H1 (cell line): ENCODE measurements around the gene GALNT12. TPM values are rescaled to one million over a fixed set of nuclear protein-coding genes. Genes with fewer than 3 reads are reported as not detected.

Experiments used
- CTCF ChIA-PET: fragments of 300-600 bp; sonication (Branson Sonifier 250); formaldehyde crosslinking; loops from one replicate; lab custom pipeline; 2021; ENCODE audit not compliant: partially characterized antibody; lab: Charles Lee
- POLR2A ChIA-PET: fragments of 300-600 bp; sonication (Branson Sonifier 250); formaldehyde crosslinking; loops from one replicate; lab custom pipeline; 2021; ENCODE audit warnings: inconsistent platforms; ENCODE audit not compliant: partially characterized antibody; lab: Charles Lee
- DNase-seq, 2 experiments: peaks; one replicate each; pipeline versions ENCODE4 v3.0.0 to v3.0.0-alpha.2; 2010 to 2022; ENCODE audit warnings: low spot score in 2 of 2, low read depth in 1 of 2, mixed read lengths in 1 of 2
- FAIRE-seq: peaks from 2 replicates; lab custom pipeline; 2011; peaks lifted over from hg19 to GRCh38; lab: Jason Lieb, UNC
- H2AFZ ChIP-seq: 2 replicates; pipeline ENCODE4 v1.8.1; 2012; ENCODE audit warnings: low read length, inconsistent platforms
- H2AK5ac ChIP-seq: 2 replicates; pipeline ENCODE4 v1.6.1; 2013; ENCODE audit warnings: low read depth, low read length
- H2BK120ac ChIP-seq: replicated peaks from 2 replicates; pipeline ENCODE3; 2013; ENCODE audit warnings: low read depth, low read length, inconsistent platforms
- H2BK12ac ChIP-seq: 2 replicates; pipeline ENCODE4 v1.6.1; 2013; ENCODE audit warnings: low read depth, low read length
- H2BK15ac ChIP-seq: 2 replicates; pipeline ENCODE4 v1.6.1; 2013; ENCODE audit warnings: low read length
- H2BK20ac ChIP-seq: 2 replicates; pipeline ENCODE4 v1.6.1; 2013; ENCODE audit warnings: low read length
- H2BK5ac ChIP-seq: 2 replicates; pipeline ENCODE4 v1.6.1; 2013; ENCODE audit warnings: low read depth, low read length
- H3K14ac ChIP-seq: 2 replicates; pipeline ENCODE4 v1.6.1; 2013; ENCODE audit warnings: inconsistent platforms; ENCODE audit not compliant: insufficient read length
- H3K18ac ChIP-seq: 2 replicates; pipeline ENCODE4 v1.6.1; 2013; ENCODE audit warnings: low read length; ENCODE audit errors: extremely low read depth
- H3K23ac ChIP-seq: 2 replicates; pipeline ENCODE4 v1.6.1; 2013; ENCODE audit warnings: inconsistent platforms; ENCODE audit not compliant: insufficient read length
- H3K23me2 ChIP-seq: 2 replicates; pipeline ENCODE4 v1.6.1; 2013; ENCODE audit warnings: low read depth, low read length
- H3K27ac ChIP-seq: 2 replicates; pipeline ENCODE4 v1.6.1; 2011; ENCODE audit warnings: low read depth, low read length, inconsistent platforms
- H3K27me3 ChIP-seq, 4 experiments: replicated peaks in 1 of 4; 1 replicate in 1 of 4; 2 replicates in 3 of 4; pipeline versions ENCODE4 v1.6.1 to v1.8.1; 2011 to 2013; ENCODE audit warnings: low read length in 3 of 4, mild to moderate bottlenecking in 3 of 4, inconsistent platforms in 2 of 4, mixed read lengths in 2 of 4, moderate library complexity in 1 of 4; ENCODE audit not compliant: control insufficient read depth in 3 of 4, insufficient read depth in 3 of 4; ENCODE audit errors: extremely low read depth in 1 of 4
- H3K36me3 ChIP-seq, 4 experiments: 2 replicates each; pipeline versions ENCODE4 v1.6.1 to v1.8.1; 2011 to 2013; ENCODE audit warnings: mild to moderate bottlenecking in 4 of 4, low read length in 3 of 4, moderate library complexity in 2 of 4, control low read depth in 1 of 4, inconsistent platforms in 1 of 4; ENCODE audit not compliant: insufficient read depth in 4 of 4, control insufficient read depth in 2 of 4
- H3K4ac ChIP-seq: replicated peaks from 2 replicates; pipeline ENCODE3; 2013; ENCODE audit warnings: low read length, low read depth, mixed read lengths, inconsistent platforms; ENCODE audit not compliant: insufficient read length
- H3K4me1 ChIP-seq, 4 experiments: replicated peaks in 1 of 4; 1 replicate in 1 of 4; 2 replicates in 3 of 4; pipeline versions ENCODE4 v1.6.1 to v1.8.1; 2011 to 2013; ENCODE audit warnings: low read length in 3 of 4, inconsistent platforms in 2 of 4, mixed read lengths in 1 of 4; ENCODE audit not compliant: insufficient read depth in 4 of 4, control insufficient read depth in 3 of 4
- H3K4me2 ChIP-seq, 2 experiments: 2 replicates each; pipeline versions ENCODE4 v1.6.1 to v1.8.1; 2011 to 2013; ENCODE audit warnings: low read depth in 2 of 2, low read length in 2 of 2, control low read depth in 1 of 2, inconsistent platforms in 1 of 2, mild to moderate bottlenecking in 1 of 2; ENCODE audit not compliant: insufficient read depth in 1 of 2
- H3K4me3 ChIP-seq, 4 experiments: fragments of 200-600, 300-600 bp in 1 of 4; sonication (generic), shearing (Covaris generic), sonication (Bioruptor Twin) in 1 of 4; 2 replicates each; pipeline versions ENCODE4 v1.5.1 to v1.8.1; 2011 to 2016; ENCODE audit warnings: low read length in 4 of 4, low read depth in 3 of 4, control low read depth in 2 of 4, inconsistent platforms in 2 of 4, mild to moderate bottlenecking in 2 of 4, mixed read lengths in 1 of 4, moderate library complexity in 1 of 4; ENCODE audit not compliant: insufficient read depth in 2 of 4; ENCODE audit errors: extremely low read depth in 1 of 4
- H3K56ac ChIP-seq: replicated peaks from 2 replicates; pipeline ENCODE3; 2013; ENCODE audit warnings: low read depth, mild to moderate bottlenecking, mixed read lengths, low read length, inconsistent platforms; ENCODE audit not compliant: insufficient read length
- H3K79me1 ChIP-seq: 2 replicates; pipeline ENCODE4 v1.6.1; 2013; ENCODE audit warnings: low read depth, low read length, control low read depth
- H3K79me2 ChIP-seq, 2 experiments: 2 replicates each; pipeline versions ENCODE4 v1.6.1 to v1.8.1; 2012 to 2013; ENCODE audit warnings: low read length in 2 of 2, mild to moderate bottlenecking in 2 of 2, inconsistent platforms in 1 of 2; ENCODE audit not compliant: insufficient read depth in 2 of 2, control insufficient read depth in 1 of 2
- H3K9ac ChIP-seq, 4 experiments: replicated peaks in 1 of 4; 1 replicate in 1 of 4; 2 replicates in 3 of 4; pipeline versions ENCODE4 v1.6.1 to v1.8.1; 2011 to 2013; ENCODE audit warnings: low read depth in 3 of 4, low read length in 3 of 4, control low read depth in 2 of 4, mild to moderate bottlenecking in 2 of 4, moderate library complexity in 2 of 4, inconsistent platforms in 1 of 4; ENCODE audit errors: extremely low read depth in 1 of 4
- H3K9me3 ChIP-seq, 2 experiments: 2 replicates each; pipeline versions ENCODE4 v1.6.1 to v1.8.1; 2012 to 2013; ENCODE audit warnings: mild to moderate bottlenecking in 2 of 2, moderate library complexity in 2 of 2, control low read depth in 1 of 2, inconsistent platforms in 1 of 2, low read depth in 1 of 2, low read length in 1 of 2, mixed read lengths in 1 of 2; ENCODE audit not compliant: insufficient read depth in 2 of 2
- H4K20me1 ChIP-seq, 2 experiments: replicated peaks in 1 of 2; 2 replicates each; pipeline versions ENCODE3 to v1.8.1; 2011 to 2013; ENCODE audit warnings: inconsistent platforms in 2 of 2, low read length in 2 of 2, mild to moderate bottlenecking in 1 of 2; ENCODE audit not compliant: insufficient read depth in 2 of 2, control insufficient read depth in 1 of 2
- H4K5ac ChIP-seq: 2 replicates; pipeline ENCODE4 v1.6.1; 2013; ENCODE audit warnings: low read length, low read depth, mixed read lengths, inconsistent platforms; ENCODE audit not compliant: insufficient read length
- H4K8ac ChIP-seq: 2 replicates; pipeline ENCODE4 v1.8.0; 2013; ENCODE audit warnings: mild to moderate bottlenecking, moderate library complexity, low read length, inconsistent platforms; ENCODE audit not compliant: insufficient read depth; ENCODE audit errors: extremely low read depth
- H4K91ac ChIP-seq: replicated peaks from 2 replicates; pipeline ENCODE3; 2013; ENCODE audit warnings: low read length, mixed read lengths, inconsistent platforms; ENCODE audit not compliant: insufficient read length
- BCL11A ChIP-seq, 2 experiments: IDR thresholded peaks; one replicate each; pipeline ENCODE4 v1.6.1; 2011; ENCODE audit warnings: low read depth in 2 of 2, low read length in 2 of 2, mild to moderate bottlenecking in 2 of 2
- GABPA ChIP-seq: IDR thresholded peaks from 2 replicates; pipeline ENCODE4 v1.6.1; 2011; ENCODE audit warnings: mild to moderate bottlenecking, low read length, moderate library complexity, borderline replicate concordance; ENCODE audit not compliant: insufficient read depth
- KDM5A ChIP-seq: fragments of 200-600 bp; IDR thresholded peaks from 2 replicates; pipeline ENCODE4 v1.7.1; 2012; ENCODE audit warnings: mild to moderate bottlenecking, low read length, inconsistent platforms, mixed read lengths
- RBBP5 ChIP-seq: IDR thresholded peaks from 2 replicates; pipeline ENCODE4 v1.7.1; 2012; ENCODE audit warnings: low read depth, mild to moderate bottlenecking, inconsistent platforms, low read length, moderate library complexity, borderline replicate concordance
- RXRA ChIP-seq: IDR thresholded peaks from 2 replicates; pipeline ENCODE4 v1.6.1; 2011; ENCODE audit warnings: low read depth, mild to moderate bottlenecking, low read length, moderate library complexity; ENCODE audit not compliant: insufficient read depth
- SIN3A ChIP-seq, 2 experiments: IDR thresholded peaks in 1 of 2; conservative IDR thresholded peaks in 1 of 2; 2 replicates each; pipeline ENCODE4 v1.6.1; 2011 to 2012; ENCODE audit warnings: low read length in 2 of 2, improper control_type of control experiment in 1 of 2, low read depth in 1 of 2, mild to moderate bottlenecking in 1 of 2
- SIRT6 ChIP-seq: IDR thresholded peaks from one replicate; pipeline ENCODE4 v1.7.1; 2012; ENCODE audit warnings: low read length, inconsistent platforms
- SP2 ChIP-seq: IDR thresholded peaks from 2 replicates; pipeline ENCODE4 v1.6.1; 2012; ENCODE audit warnings: mild to moderate bottlenecking, low read length, inconsistent platforms
- TBP ChIP-seq: IDR thresholded peaks from 2 replicates; pipeline ENCODE4 v1.6.1; 2011; ENCODE audit warnings: low read depth, low read length, improper control_type of control experiment
- WGBS, 2 experiments: shearing (Covaris generic) in 1 of 2; methylation state at CpG; one replicate each; pipeline versions ENCODE4 v1.1.6 to v1.1.7; 2013 to 2015; ENCODE audit warnings: low lambda C conversion rate in 2 of 2, mixed read lengths in 2 of 2, inconsistent platforms in 1 of 2, low coverage in 1 of 2, missing lambda C conversion rate in 1 of 2; ENCODE audit not compliant: insufficient replicate concordance in 2 of 2, insufficient coverage in 1 of 2, insufficient read length in 1 of 2; ENCODE audit errors: extremely low coverage in 1 of 2, missing lambda C conversion rate in 1 of 2; 5-methylcytosine and 5-hydroxymethylcytosine counted together
- polyA plus RNA-seq, 7 experiments: library from polyadenylated mRNA; depleted of rRNA in 3 of 7; stranded (reverse) in 5 of 7; unstranded in 2 of 7; fragments of >200 nt in 5 of 7; fragments of 200-250 nt in 2 of 7; gene quantifications; 1 replicate in 5 of 7; 2 replicates in 1 of 7; 4 replicates in 1 of 7; pipeline versions ENCODE4 v1.2.1 to v1.2.3, GENCODE V29; 2011 to 2013; ENCODE audit warnings: missing spikeins in 2 of 7, mixed read lengths in 2 of 7
- total RNA-seq: library from RNA; stranded (reverse); fragmentation: NEBNext Ultra II Directional; extraction: Animal tissue kit (Norgen Biotek cat#: 25700); gene quantifications from 2 replicates; pipeline ENCODE4 v1.2.1, GENCODE V29; 2021
- TF ChIP-seq, protein P1 (sequence below): IDR thresholded peaks from 2 replicates; pipeline ENCODE4 v1.6.1; 2012; ENCODE audit warnings: low read length, inconsistent platforms
- TF ChIP-seq, protein P2 (sequence below): IDR thresholded peaks from 2 replicates; pipeline ENCODE4 v1.6.1; 2012; ENCODE audit warnings: inconsistent platforms

Gene GALNT12
- total and polyA plus RNA-seq, 2 of the 8 experiments (the other 6 are each of a cell fraction or from before 2014, with no cell fraction given) = 16.2 to 19.6 TPM

DNA sequence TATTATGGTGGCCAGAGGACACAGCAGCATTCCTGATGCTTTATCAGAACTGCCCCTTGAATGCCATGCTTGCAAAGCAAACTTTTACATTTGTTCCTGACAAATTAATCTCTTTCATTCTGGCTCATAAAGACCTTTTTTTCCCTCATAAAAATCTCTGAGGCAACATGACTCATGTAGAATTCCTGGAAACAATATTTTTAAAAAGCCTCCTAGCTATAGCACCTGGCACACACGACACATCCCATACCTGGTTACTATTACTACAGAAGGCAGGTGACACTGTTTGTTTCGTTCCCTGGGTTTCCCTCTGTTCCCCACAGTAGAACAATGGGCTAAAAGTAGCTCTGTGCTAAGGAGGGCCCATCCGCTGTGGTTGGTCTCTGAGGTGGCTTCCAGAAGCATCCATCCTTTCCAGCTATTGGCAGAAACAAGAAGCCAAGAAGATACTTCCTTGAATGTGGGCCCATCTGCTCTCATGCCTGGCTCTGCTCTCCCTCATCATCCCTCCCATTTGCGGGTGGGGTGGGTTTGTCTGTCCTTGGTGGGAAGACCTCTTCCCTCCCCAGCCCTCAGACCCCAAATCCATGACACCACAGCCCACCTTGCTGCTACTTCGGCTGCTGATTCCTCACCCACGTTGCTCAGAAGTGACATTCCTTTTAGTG lies 59.1 kb downstream of the GALNT12 start:
- Histone ChIP-seq H3K36me3 (no peaks in the 10 kb centered on the region), H3K4ac (no peak overlapping the region), H3K4me3 (no peak overlapping the region), H3K27ac (no peak overlapping the region), H2AK5ac (no peak overlapping the region), H3K79me2 (no peaks in the 10 kb centered on the region), H4K20me1 (no peaks in the 10 kb centered on the region), H2BK20ac (no peak overlapping the region), H2BK120ac (no peak overlapping the region), H4K5ac (no peak overlapping the region), H3K9ac (no peak overlapping the region), H2BK12ac (no peak overlapping the region), H3K4me2 (no peak overlapping the region), H2AFZ (no peak overlapping the region), H2BK15ac (no peak overlapping the region), H3K9me3 (0 out of 4 replicates have a peak, but pooled peaks cover 0 to 5% of the 10 kb centered on the region in 2 experiments), H3K27me3 (no peaks in the 10 kb centered on the region), H3K14ac (no peak overlapping the region), H4K8ac (no peak overlapping the region), H3K56ac (no peak overlapping the region), H3K23me2 (no peaks in the 10 kb centered on the region), H4K91ac (no peak overlapping the region), H3K4me1 (no peaks in the 10 kb centered on the region), H3K79me1 (no peaks in the 10 kb centered on the region), H3K23ac (no peak overlapping the region), H3K18ac (no peak overlapping the region), H2BK5ac (no peak overlapping the region)
- ChIA-PET POLR2A (no interaction called here), CTCF (interaction anchor here (0.9 kb wide), 1 partner anchor 92 kb away, joined by 3 read pairs; no protein-coding TSS in a partner anchor)
- DNase-seq = no peak
- WGBS, 2 experiments = 83% methylated on average over 6 of the region's 6 CpGs; no CpG with 5 or more reads in 1 of the 2 experiments
- FAIRE-seq = no peak
- TF ChIP-seq GABPA = no peak
- TF ChIP-seq RBBP5 = no peak
- no peak for TF ChIP-seq BCL11A (IDR thresholded peaks at IDR 0.05; ENCODE audit: low read depth in 2 of 2, low read length in 2 of 2)
- no peak for TF ChIP-seq KDM5A
- TF ChIP-seq TBP = no peak
- no peak for TF ChIP-seq SIN3A (conservative IDR thresholded peaks at IDR 0.05 in 1 of 2, IDR thresholded peaks at IDR 0.05 in 1 of 2; ENCODE audit: low read depth in 1 of 2, low read length in 2 of 2)
- TF ChIP-seq SP2 = no peak
- no peak for TF ChIP-seq SIRT6
- TF ChIP-seq, protein P1, sequence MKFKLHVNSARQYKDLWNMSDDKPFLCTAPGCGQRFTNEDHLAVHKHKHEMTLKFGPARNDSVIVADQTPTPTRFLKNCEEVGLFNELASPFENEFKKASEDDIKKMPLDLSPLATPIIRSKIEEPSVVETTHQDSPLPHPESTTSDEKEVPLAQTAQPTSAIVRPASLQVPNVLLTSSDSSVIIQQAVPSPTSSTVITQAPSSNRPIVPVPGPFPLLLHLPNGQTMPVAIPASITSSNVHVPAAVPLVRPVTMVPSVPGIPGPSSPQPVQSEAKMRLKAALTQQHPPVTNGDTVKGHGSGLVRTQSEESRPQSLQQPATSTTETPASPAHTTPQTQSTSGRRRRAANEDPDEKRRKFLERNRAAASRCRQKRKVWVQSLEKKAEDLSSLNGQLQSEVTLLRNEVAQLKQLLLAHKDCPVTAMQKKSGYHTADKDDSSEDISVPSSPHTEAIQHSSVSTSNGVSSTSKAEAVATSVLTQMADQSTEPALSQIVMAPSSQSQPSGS = no peak
- no peak for TF ChIP-seq RXRA
- TF ChIP-seq, protein P2, sequence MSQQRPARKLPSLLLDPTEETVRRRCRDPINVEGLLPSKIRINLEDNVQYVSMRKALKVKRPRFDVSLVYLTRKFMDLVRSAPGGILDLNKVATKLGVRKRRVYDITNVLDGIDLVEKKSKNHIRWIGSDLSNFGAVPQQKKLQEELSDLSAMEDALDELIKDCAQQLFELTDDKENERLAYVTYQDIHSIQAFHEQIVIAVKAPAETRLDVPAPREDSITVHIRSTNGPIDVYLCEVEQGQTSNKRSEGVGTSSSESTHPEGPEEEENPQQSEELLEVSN = no peak
